Activated naive CD4-positive, alpha-beta T cell treated with anti-CD3 and anti-CD28 coated beads, Interleukin-2, amount 50 U/mL, for 72 hours (primary cell): ENCODE measurements around the gene ZNF346. TPM values are rescaled to one million over a fixed set of nuclear protein-coding genes. Genes with fewer than 3 reads are reported as not detected.

Source experiments
- ATAC-seq, 2 donors: fragments of 150-1000 bp; cut with Tn5 transposase; 2 replicates each; pipeline ENCODE4 v1.10.0; 2021; ENCODE audit warnings: mild to moderate bottlenecking in 2 of 2, moderate library complexity in 2 of 2
- DNase-seq, 2 donors: peaks; one replicate each; pipeline ENCODE4 v3.0.0; 2021 to 2022; ENCODE audit warnings: low spot score in 2 of 2
- H3K27ac Mint-ChIP-seq, 2 donors: one replicate each; pipeline ENCODE4 v1.8.0; 2022; ENCODE audit warnings: mild to moderate bottlenecking in 2 of 2, mixed read lengths in 2 of 2
- H3K36me3 Mint-ChIP-seq, 2 donors: one replicate each; pipeline ENCODE4 v1.8.0; 2022; ENCODE audit warnings: mixed read lengths in 2 of 2
- H3K9me3 Mint-ChIP-seq, 2 donors: one replicate each; pipeline ENCODE4 v1.8.0; 2022; ENCODE audit warnings: mixed read lengths in 2 of 2
- total RNA-seq, 2 donors: library from RNA; stranded (reverse); gene quantifications; one replicate each; pipeline ENCODE4 v1.2.3, GENCODE V29; 2022

Gene ZNF346
- total RNA-seq, 2 donors from 2014 or later = 20.7 to 24.3 TPM

- DNase-seq = no peak
- no peak for ATAC-seq
- no peak overlapping the region for H3K27ac Mint-ChIP-seq
- H3K9me3 Mint-ChIP-seq = no peaks in the 10 kb centered on the region
- H3K36me3 Mint-ChIP-seq = no peaks in the 10 kb centered on the region
These were observed 72.7 kb downstream of the ZNF346 start for GRCh38 chr5:177095088-177095669.

DNA sequence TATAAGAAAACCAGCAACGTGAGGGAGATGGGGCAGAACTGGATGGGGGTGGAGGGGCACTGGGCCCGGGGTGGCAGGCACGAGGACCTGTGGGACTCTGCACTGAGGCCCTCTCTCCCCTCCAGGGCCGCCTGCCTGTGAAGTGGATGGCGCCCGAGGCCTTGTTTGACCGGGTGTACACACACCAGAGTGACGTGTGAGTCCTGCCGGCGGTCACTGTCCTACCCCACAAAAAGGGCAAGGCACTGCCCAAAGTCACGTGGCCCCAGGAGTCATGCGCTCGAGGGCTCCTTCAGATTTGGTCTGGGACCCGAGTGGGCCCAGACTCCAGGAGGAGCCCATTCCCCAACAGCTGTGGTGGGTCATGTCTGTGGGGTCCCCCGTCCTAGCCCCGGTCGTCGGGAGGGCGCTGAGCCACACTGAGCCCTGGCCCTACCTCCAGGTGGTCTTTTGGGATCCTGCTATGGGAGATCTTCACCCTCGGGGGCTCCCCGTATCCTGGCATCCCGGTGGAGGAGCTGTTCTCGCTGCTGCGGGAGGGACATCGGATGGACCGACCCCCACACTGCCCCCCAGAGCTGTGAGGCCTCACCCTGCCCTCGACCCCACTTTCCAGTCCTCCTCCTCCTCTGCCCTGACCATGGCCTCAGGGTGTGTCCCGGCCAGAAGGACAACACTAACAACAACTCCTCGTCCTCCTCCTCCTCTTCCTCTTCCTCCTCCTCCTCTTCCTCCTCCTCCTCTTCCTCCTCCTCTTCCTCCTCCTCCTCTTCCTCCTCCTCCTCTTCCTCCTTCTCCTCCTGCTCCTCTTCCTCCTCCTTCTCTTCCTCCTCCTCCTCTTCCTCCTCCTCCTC lies 73.9 kb downstream of the ZNF346 start:
- Mint-ChIP-seq H3K36me3 (no peaks in the 10 kb centered on the region), H3K9me3 (no peaks in the 10 kb centered on the region), H3K27ac (no peak overlapping the region)
- ATAC-seq (no peak), DNase-seq (no peak)

- no peaks in the 10 kb centered on the region for H3K36me3 Mint-ChIP-seq
- no peak overlapping the region for H3K27ac Mint-ChIP-seq
These were observed 74.8 kb downstream of the ZNF346 start for GRCh38 chr5:177097016-177097985.

GRCh38 chr5:177098120-177098469 lies 75.6 kb downstream of the ZNF346 start:
- H3K9me3 Mint-ChIP-seq = no peaks in the 10 kb centered on the region
- DNase-seq = no peak
- no peaks in the 10 kb centered on the region for H3K36me3 Mint-ChIP-seq

More at GRCh38 chr5:177097016-177097985, 74.8 kb downstream of the ZNF346 start:
- H3K9me3 Mint-ChIP-seq = no peaks in the 10 kb centered on the region
- no peak for DNase-seq
- no peak for ATAC-seq

GRCh38 chr5:177098470-177099141 lies 76.1 kb downstream of the ZNF346 start:
- DNase-seq (no peak), ATAC-seq (no peak)
- Mint-ChIP-seq H3K36me3 (no peaks in the 10 kb centered on the region), H3K27ac (no peak overlapping the region), H3K9me3 (no peaks in the 10 kb centered on the region)

More at GRCh38 chr5:177098120-177098469, 75.6 kb downstream of the ZNF346 start:
- H3K27ac Mint-ChIP-seq = no peak overlapping the region
- ATAC-seq = no peak

- no peak for ATAC-seq
- H3K27ac Mint-ChIP-seq = no peak overlapping the region
- no peaks in the 10 kb centered on the region for H3K9me3 Mint-ChIP-seq
- H3K36me3 Mint-ChIP-seq = no peaks in the 10 kb centered on the region
- no peak for DNase-seq
These were observed 77.1 kb downstream of the ZNF346 start for GRCh38 chr5:177099422-177100093.

DNA sequence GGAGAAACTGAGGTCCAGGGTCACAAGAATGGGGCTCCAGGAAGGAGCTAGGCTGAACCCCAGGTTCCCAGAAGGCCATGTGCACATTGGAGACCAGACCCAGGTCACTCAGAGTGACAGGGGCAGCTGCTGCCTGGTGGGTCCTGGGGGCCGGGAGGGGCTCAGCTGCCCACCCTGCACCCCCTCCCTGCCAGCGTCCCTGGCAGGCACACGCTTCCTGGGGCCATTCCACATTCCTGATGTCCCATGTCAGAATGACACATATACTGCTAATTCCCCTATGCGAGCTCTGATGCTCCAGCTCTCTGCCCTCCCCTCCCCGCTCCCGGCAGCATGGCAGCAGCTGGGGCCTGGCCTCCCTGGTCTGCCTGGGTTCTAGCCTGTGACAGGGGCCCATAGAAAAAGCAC lies 78.2 kb downstream of the ZNF346 start:
- Mint-ChIP-seq H3K27ac (no peak overlapping the region), H3K36me3 (no peaks in the 10 kb centered on the region), H3K9me3 (no peaks in the 10 kb centered on the region)
- no peak for DNase-seq
- no peak for ATAC-seq

DNA sequence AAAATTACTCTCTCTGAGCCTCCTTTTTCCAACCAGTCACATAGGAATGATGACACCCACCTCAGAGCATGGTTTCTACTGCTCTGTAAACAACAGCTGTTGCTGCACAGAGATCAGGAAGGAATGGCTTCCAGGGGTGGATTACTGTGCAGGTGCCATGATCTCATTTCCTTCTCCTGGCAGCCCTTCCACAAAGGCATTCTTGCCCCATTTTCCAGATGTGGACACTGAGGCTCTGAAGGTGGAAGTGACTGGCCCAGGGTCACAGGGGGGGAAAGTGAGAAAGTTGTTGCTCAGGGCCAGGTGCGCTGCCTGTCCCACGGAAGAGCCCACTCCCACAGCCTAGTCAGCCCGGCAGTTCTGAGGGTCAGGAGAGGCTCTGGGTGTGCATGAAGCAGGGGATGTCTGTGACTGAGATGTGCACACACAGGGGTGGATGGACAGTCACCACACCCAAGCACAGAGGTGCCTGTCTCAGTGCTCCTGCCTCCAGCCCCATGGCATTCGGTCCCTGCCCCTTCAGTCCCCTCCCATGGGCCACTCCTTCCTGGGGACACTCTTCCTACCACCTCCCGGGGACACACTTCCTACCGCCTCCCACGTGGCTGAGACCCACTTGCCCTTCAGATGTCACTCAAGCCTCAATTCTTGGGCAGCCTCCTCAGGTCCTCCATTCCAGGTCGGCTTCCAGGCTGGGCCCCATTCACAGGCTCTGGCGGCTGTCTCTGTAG lies 81.2 kb downstream of the ZNF346 start:
- H3K36me3 Mint-ChIP-seq = no peaks in the 10 kb centered on the region
- no peak overlapping the region for H3K27ac Mint-ChIP-seq
- no peak for ATAC-seq
- no peaks in the 10 kb centered on the region for H3K9me3 Mint-ChIP-seq
- no peak for DNase-seq

GRCh38 chr5:177105691-177106476 lies 83.4 kb downstream of the ZNF346 start:
- DNase-seq = no peak
- no peak for ATAC-seq
- Mint-ChIP-seq H3K36me3 (no peaks in the 10 kb centered on the region), H3K9me3 (no peaks in the 10 kb centered on the region), H3K27ac (peak overlapping the region in 1 of 2 donors; percentile 53)

DNA sequence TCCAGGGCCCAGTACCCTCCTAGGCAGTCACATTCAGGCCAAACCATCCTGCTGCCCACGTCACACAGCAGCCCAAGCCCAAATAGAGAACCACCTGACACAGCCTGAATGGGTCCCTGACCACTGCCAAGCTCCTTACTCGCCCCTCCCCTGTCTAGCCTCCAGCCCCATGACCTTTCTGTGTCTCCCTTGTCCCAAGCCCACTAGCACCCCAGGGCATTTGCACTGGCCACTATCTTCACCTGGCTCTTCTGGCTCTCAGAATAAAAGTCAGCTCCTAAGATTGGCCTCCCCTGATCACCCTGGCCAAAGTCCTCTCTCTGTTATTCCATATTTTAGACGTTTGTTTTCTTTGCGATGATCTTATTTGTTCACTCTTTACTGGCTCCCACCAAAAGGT lies 84.7 kb downstream of the ZNF346 start:
- ATAC-seq = no peak
- no peak overlapping the region for H3K27ac Mint-ChIP-seq
- H3K36me3 Mint-ChIP-seq = no peaks in the 10 kb centered on the region
- no peaks in the 10 kb centered on the region for H3K9me3 Mint-ChIP-seq
- DNase-seq = no peak

DNA sequence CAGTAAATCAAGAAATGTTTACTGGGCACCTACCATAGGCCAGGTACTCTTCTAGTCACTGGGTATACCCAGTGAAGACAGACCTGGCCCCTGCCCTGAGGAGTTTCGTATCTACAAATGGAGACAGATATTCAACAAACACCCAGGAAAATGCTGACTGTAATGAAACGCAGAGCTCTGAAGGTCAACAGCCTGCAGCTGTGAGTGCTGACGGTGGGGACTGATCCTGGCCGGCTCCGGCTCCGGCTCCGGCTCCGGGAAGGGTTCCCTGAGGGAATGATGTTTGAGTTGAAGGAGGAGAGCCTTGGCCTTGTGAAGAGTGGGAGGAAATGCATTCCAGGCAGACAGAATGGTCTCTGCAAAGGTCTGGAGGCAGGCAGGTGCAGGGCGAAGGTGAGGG lies 87.3 kb downstream of the ZNF346 start:
- H3K27ac Mint-ChIP-seq = no peak overlapping the region
- ATAC-seq (no peak), DNase-seq (no peak)
- no peaks in the 10 kb centered on the region for H3K9me3 Mint-ChIP-seq
- H3K36me3 Mint-ChIP-seq = no peaks in the 10 kb centered on the region

DNA sequence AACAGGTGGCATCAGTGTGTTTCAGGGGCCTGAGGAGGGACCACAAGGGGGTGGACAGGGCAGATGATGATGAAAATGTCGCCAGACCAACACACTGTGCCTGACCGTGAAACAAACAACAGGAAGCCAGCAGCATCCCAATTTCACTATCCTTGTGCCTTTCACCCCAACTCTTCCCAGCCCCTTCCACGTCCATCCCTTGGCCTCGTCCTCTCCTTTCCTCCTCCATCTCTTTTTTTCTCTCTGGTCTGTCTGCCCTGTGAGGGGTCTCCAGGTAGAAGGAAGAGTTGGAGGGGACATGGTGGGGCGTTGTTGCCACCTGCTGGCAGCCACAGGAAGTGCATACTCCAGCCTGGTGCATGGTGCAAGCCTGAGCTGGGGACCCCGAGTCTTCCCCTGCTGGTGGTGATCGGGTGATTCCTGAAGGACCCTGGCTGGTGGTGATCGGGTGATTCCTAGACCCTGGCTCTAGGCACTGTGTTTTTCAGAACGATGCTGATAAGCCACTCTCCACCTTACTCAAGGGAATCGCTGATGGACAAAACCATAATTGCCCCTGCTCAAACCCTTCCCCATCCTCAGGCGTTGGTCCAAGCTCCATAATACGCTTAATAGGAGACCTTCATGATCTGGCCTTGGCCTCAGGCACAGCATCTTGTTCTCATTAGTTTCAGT lies 89.4 kb downstream of the ZNF346 start:
- ATAC-seq = peak; percentile 33 to 71
- Mint-ChIP-seq H3K36me3 (peaks cover 0 to 9% of the 10 kb centered on the region in 2 donors), H3K27ac (peak overlapping the region in 1 of 2 donors; percentile 36), H3K9me3 (peaks cover 0 to 5% of the 10 kb centered on the region in 2 donors)
- DNase-seq = peak in 1 of 2 donors; percentile 68

DNA sequence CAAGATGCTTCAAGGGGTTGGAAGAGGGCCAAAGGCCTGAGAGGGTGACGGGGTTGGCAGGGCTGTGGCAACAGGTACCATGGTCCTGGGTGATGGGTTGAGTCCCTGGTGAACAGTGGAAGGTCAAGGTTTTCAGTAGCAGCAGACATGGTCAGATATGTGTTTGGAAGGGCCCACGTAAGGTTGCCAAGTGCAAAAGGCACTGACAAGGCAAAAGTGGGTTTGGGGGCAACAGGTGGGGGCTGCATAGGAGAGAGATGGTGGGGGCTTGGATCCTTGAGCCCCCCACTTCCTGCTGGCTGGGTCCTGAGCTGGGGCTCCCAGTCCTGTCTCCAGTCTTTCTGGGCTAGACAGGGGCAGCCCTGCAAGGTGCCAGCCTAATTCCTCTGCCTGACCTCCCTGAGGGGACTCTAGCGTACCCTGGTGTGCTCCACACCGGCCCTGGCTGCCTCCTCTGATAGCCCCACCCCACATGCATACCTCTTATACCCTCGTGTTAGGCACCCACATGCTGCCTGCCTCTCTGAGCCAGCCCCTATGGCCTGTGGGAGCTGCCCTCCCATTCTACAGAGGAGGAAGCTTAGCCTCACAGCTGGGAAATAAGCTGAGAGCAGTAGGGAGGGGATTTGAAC lies 90.2 kb downstream of the ZNF346 start:
- no peak for DNase-seq
- Mint-ChIP-seq H3K9me3 (peaks cover 0 to 5% of the 10 kb centered on the region in 2 donors), H3K27ac (no peak overlapping the region), H3K36me3 (peaks cover 0 to 14% of the 10 kb centered on the region in 2 donors)
- ATAC-seq = no peak
